Cardiac muscle cell (in vitro differentiated cells and primary cell): ENCODE data around the gene MRPS10. TPM values are rescaled to one million over a fixed set of nuclear protein-coding genes. Genes with fewer than 3 reads are reported as not detected.

Experiments used
- DNase-seq, 2 donors: peaks; one replicate each; pipeline versions ENCODE4 v3.0.0 to v3.0.0-alpha.2; 2010 to 2017; ENCODE audit warnings: low read depth in 1 of 2, low spot score in 1 of 2
- H3K27ac ChIP-seq: fragments of 200-600 bp; sonication (generic); 2 replicates; pipeline ENCODE4 v1.5.1; 2016
- H3K27me3 ChIP-seq: fragments of 200-600 bp; sonication (generic); 2 replicates; pipeline ENCODE4 v1.6.0; 2016; ENCODE audit warnings: control low read depth
- H3K36me3 ChIP-seq: fragments of 200-600 bp; sonication (generic); 2 replicates; pipeline ENCODE4 v1.5.1; 2016; ENCODE audit warnings: control low read depth
- H3K4me1 ChIP-seq: fragments of 200-600 bp; sonication (generic); 2 replicates; pipeline ENCODE4 v1.8.1; 2017; ENCODE audit warnings: low read depth, mild to moderate bottlenecking, mixed run types
- H3K4me3 ChIP-seq: fragments of 200-600 bp; sonication (generic); 2 replicates; pipeline ENCODE4 v1.5.1; 2016; ENCODE audit warnings: mild to moderate bottlenecking
- H3K9me3 ChIP-seq: fragments of 200-600 bp; sonication (generic); 2 replicates; pipeline ENCODE4 v1.5.1; 2017; ENCODE audit warnings: low read depth, mild to moderate bottlenecking, control low read depth
- CTCF ChIP-seq: IDR thresholded peaks from 2 replicates; pipeline ENCODE4 v1.5.1; 2012; ENCODE audit warnings: low read depth, mild to moderate bottlenecking, low read length
- polyA plus RNA-seq: library from polyadenylated mRNA; unstranded; fragments of >200 nt; fragmentation: Nextera tagmentation; extraction: Ambion mirVana; gene quantifications from 2 replicates; pipeline ENCODE4 v1.2.1, GENCODE V29; 2016
- total RNA-seq: library from RNA; depleted of rRNA; stranded (reverse); fragments of >200 nt; gene quantifications from 2 replicates; pipeline ENCODE4 v1.2.3, GENCODE V29; 2016

Gene MRPS10
- total and polyA plus RNA-seq, 2 experiments from 2014 or later = 15.8 to 39.8 TPM

GRCh38 chr6:42250274-42250931 is 32.7 kb upstream of the MRPS10 start:
- no peaks in the 10 kb centered on the region for H3K27me3 ChIP-seq
- no peaks in the 10 kb centered on the region for H3K9me3 ChIP-seq
- H3K27ac ChIP-seq = no peak overlapping the region
- no peak for TF ChIP-seq CTCF
- no peak for DNase-seq
- H3K36me3 ChIP-seq = peaks cover 17% of the 10 kb centered on the region
- no peak overlapping the region for H3K4me3 ChIP-seq
- no peaks in the 10 kb centered on the region for H3K4me1 ChIP-seq

DNA sequence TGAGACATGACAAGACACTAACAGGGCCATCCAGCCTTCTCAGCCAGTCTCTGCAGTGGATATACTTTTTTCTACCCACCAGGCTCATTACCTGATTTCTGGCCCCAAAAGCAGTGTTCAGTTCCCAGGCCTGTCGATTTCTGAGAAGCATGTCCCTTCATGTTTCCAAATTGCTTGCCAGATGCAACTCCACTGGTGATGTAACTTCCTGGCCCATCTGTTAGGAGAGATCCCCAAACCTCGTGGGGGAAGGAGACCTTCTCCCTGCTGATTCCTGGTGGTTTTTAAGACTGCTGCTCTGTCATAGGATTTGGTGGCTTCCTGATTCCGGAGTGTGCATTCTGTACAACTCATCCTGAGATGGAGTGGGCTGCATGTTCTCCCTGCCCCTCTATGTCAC is 31.6 kb upstream of the MRPS10 start:
- TF ChIP-seq CTCF = no peak
- Histone ChIP-seq H3K4me3 (no peak overlapping the region), H3K9me3 (no peaks in the 10 kb centered on the region), H3K36me3 (peaks cover 11% of the 10 kb centered on the region), H3K27ac (no peak overlapping the region), H3K27me3 (no peaks in the 10 kb centered on the region), H3K4me1 (no peaks in the 10 kb centered on the region)
- peak in 1 of 2 donors; percentile 39 for DNase-seq

- H3K9me3 ChIP-seq = no peaks in the 10 kb centered on the region
- DNase-seq = no peak
- H3K27me3 ChIP-seq = no peaks in the 10 kb centered on the region
- H3K4me1 ChIP-seq = no peaks in the 10 kb centered on the region
- H3K4me3 ChIP-seq = no peak overlapping the region
- no peak overlapping the region for H3K27ac ChIP-seq
- peaks cover 25% of the 10 kb centered on the region for H3K36me3 ChIP-seq
- no peak for TF ChIP-seq CTCF
Observed at GRCh38 chr6:42243046-42243445, 25.4 kb upstream of the MRPS10 start.

GRCh38 chr6:42241915-42242314 is 24.3 kb upstream of the MRPS10 start:
- DNase-seq = no peak
- Histone ChIP-seq H3K27ac (no peak overlapping the region), H3K4me3 (no peak overlapping the region), H3K36me3 (peaks cover 24% of the 10 kb centered on the region), H3K9me3 (no peaks in the 10 kb centered on the region), H3K27me3 (no peaks in the 10 kb centered on the region), H3K4me1 (no peaks in the 10 kb centered on the region)
- TF ChIP-seq CTCF = no peak

- H3K27ac ChIP-seq = no peak overlapping the region
Observed at GRCh38 chr6:42239736-42240375, 22.2 kb upstream of the MRPS10 start.

More at GRCh38 chr6:42239736-42240375, 22.2 kb upstream of the MRPS10 start:
- Histone ChIP-seq H3K9me3 (no peaks in the 10 kb centered on the region), H3K4me3 (no peak overlapping the region), H3K27me3 (no peaks in the 10 kb centered on the region), H3K4me1 (no peaks in the 10 kb centered on the region), H3K36me3 (peaks cover 25% of the 10 kb centered on the region)
- no peak for TF ChIP-seq CTCF
- DNase-seq = no peak
